ENCODE measurements around the gene CSF2RB.

- TF ChIP-seq POLR2A (IDR thresholded peaks at IDR 0.05; ENCODE audit: low read length) = no peak
- TF ChIP-seq GATA1 (IDR thresholded peaks at IDR 0.05; ENCODE audit: low read depth, low read length) = no peak
Observed at GRCh38 chr22:36863979-36864378, 49.4 kb upstream of the CSF2RB start.
